SKM-1 treated with dmso at 0.1 percent for 144 hours (cell line): ENCODE measurements around the gene RNF141.

Experiments
- DNase-seq: peaks from one replicate; lab custom pipeline; 2025; ENCODE audit not compliant: unreplicated experiment; lab: John Stamatoyannopoulos, UW

The RNF141 gene

DNA sequence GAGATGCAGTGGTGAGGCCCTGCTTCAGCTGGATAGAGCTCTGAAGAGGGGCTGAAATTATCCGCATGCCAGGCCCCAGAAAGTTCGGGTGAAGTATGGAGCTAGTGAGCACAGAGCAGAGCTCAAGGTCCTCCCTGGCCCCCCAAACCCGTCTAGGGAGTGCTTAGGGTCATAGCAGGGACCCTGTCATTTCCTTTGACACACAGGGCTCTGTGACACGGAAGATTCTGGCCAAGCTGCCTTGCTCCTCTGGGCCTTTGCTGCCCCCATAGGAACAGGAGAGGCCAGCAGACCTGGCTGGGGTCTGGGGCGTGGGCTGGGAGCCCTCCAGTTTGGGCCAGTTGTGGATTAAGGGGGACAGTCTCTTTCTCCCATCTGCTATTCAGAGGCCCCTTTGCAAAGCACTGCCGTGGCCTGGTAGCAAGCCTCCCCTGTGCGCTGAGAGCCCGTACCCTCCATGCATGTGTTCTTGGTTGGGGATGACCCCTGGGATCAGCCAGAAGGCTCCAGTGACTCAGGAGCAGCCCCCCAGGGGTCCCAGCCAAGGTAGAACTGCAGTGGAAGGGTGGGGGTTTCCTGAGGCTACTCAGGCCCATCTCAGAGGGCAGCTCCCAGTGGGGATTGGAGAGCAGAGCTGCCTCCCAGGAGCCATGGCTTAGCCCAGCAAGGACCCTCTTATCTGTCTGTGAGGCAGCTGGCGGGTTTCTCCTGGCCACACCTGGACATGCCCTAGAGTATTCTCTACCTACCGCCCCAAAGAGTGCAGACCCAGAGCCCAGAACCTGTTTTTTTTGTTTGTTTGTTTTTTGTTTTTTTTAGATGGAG lies 42.3 kb downstream of the RNF141 start:
- no peak for DNase-seq

DNA sequence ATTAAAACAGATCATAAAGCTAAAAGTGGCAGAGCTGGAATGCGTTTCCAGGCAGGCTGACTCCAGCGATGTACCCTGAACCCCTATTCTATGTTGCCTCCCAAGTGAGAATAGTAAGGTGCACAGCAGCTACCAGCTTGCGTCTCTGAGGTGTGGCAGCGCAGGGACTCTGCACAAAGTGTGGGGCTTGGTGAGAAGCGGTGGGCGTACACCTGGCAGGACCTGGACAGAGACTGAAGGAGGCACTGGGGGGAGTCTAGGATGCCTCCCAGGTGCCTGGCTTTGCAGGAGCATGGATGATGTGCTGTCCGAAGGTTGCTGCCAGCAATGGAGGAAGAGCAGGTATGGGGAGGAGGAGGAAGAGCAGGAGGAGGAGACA lies 43.0 kb downstream of the RNF141 start:
- no peak for DNase-seq

DNA sequence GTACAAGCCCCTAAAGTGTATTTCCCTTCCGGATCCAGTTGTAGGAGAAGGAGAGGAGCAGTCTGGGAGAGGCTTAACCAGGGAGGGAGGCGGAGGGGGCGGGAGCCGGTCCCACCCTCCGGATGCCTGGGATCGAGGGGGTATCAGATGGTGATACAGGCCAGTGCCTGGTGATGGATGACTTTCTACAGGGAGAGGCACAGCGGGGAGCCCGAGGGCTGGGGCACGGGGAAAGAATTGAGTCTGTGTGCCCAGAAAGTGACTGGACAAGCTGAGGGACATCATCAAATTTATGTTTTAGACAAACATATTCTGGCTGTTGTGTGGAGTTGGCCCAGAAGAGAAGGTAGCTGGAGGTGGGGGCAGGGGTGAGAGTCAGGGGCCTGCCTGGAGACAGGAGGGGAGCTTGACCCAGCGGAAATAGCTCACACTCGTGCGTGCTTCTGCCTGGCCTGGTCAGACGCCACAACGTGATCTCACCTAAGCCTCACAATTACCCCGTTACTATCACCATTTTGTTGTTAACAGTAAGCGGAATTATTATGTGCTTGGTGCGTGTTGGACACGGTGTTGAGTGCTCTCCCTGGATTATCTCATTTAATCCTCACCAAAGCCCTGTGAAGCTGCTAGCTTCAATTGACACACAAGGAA lies 43.5 kb downstream of the RNF141 start:
- no peak for DNase-seq

DNA sequence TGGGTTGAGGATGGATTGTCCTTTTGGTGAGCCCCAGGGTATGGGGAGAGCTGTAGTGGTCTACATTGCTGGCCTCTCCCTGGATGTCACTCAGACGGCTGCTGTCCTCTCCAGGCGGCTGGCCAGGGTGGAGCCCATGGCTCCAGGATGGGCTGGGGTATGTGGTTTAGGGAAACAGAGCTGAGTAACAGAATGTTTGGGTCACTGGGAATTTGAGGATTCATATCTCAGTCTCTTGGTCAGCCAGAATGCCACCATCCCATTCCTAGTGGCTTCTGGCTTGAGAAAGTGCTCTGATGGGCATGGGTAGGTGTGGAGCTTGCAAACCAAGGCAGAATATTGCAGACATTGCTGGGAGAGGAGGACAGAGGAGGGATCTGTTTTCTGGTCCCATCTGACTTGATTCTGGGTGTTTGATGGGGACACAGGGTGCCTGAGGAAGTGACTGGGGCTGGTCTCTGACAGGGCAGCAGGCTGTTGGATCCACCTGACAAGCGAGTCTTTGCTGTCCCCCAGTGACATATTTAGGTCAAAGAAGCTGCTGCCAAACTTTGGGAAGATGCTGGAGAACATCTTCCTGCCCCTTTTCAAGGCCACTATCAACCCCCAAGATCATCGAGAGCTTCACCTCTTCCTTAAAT lies 44.6 kb downstream of the RNF141 start:
- no peak for DNase-seq

DNA sequence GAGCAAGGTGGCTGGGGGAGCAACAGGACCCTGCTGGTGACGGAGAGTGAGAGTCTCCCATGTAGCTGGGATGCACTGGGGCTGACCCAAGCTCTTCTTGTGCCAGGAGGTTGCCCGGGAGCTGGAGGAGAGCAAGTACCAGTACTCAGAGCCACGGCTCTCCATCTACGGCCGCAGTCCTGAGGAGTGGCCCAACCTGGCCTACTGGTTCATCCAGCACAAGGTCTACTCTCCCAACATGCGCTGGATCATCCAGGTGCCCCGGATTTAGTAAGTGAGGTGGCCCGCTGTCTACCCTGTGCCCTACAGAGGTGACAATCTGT lies 45.6 kb downstream of the RNF141 start:
- DNase-seq: no peak

DNA sequence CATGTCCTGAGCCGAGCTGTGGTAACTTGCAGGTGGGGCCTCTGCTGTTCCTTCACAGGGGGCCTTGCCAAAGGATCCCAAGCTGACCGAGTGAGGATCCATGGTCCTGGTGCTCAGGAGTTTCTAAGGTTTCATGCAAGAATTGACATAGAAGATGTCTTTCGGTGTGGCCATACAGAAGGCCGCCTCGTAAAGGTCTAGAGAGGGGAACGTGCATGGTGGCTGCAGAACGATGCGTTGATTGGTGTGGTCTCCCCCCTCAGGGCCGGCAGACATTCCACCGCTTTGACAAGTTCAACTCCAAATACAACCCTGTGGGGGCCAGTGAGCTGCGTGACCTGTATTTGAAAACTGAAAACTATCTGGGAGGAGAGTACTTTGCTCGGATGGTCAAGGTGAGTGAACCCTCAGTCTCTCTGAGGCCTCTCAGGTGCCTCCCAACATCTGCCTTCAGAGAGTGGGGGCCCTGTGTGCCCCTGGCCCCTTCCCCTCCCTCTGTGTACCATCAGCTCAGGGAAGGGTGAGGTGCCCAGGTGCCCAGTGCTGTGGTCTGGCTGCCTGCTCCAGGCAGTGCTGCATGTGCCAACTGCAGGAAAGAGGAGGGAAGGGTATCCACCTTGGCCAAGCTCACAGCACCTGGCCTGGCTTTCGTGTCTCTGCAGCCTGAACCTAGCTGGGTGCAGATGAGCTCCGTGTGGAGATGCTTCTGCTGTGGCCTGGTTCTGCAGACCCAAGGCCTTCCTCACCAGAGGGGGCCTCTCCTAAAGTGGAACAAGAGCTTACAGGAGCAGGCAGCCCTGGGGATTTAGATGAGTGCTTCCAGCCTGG lies 46.1 kb downstream of the RNF141 start:
- no peak for DNase-seq

DNA sequence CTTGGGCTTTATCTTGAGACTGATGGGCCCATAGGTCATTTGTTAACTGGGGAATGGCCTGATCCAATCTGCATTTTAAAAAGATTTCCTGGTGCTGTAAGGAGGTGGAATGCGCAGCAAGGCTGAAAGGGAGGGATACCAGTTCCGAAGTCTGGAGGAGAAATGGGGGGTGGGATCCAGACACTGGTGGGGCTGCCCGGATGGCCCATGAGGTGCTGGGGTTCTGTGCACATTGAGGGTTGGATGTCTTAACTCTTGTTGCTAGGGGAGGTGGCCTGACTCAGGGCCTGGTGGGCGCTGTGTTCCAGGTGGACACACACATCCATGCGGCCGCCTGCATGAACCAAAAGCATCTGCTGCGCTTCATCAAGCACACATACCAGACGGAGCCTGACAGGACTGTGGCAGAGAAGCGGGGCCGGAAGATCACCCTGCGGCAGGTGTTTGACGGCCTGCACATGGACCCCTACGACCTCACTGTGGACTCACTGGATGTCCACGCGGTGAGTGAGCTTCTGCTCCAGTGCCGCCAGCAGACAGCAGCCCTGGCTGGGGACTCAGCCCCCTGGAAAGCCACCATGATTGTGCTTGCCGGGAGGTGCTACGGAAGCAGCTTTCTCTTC lies 47.8 kb downstream of the RNF141 start:
- DNase-seq: no peak

DNA sequence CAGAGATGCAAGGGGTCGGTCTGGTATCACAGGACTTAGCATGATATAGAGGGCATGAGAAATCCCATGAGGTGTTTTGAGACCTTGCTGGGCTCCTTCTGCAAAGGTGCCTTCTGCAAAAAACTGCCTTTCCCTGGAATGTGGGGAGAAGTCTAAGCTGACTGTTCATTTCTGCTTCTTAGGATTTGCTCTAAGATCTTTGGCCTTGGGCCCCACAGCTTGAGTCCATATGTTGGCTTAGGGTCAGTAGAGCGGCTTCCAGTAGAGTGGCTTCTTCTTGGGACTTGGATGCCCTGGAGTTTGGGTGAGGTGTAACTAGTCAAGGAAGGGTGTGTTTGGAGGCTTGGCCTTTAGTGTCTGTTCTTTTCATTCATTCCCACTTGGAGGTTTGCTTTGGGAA lies 48.9 kb downstream of the RNF141 start:
- no peak for DNase-seq

DNA sequence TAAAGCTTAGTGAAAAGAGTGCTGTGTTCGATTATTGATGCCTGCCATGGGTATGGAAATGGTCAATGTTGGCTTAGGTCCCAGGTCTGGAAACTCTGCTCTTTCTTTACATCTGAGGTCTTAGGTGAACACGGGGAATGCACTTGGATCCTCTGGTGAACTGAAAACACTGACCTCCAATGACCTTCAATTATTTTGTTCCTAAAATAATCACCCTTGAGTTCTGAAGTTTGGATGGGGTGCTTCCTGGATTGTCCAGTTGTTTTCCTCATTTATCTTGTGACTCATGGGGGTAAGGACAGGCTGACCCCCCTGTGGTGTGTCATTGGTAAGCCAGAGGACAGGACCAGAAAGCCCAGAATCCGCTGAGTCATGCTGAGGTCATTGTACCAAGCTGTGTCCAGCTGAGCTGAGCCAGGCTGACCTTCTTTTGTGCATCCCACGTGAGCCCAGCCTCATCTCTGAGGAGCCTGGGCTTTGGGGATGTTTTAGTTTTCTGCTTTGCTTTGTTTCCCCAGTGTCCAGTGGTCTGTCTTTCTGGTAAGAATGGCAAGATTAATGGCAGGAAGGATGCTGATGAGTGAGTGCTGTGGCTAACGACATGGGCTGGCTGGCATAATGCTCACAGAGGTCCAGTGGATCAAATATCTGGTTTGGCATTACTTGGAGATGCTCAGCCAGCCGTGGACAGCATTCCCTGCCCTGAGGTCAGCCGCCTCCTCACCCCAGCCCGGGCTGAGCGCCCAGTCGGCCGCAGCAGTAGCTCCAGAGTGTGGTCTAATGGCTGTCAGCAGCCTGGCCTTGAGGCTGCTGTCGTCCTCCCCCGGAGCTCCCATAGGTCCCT lies 50.4 kb downstream of the RNF141 start:
- no peak for DNase-seq

DNA sequence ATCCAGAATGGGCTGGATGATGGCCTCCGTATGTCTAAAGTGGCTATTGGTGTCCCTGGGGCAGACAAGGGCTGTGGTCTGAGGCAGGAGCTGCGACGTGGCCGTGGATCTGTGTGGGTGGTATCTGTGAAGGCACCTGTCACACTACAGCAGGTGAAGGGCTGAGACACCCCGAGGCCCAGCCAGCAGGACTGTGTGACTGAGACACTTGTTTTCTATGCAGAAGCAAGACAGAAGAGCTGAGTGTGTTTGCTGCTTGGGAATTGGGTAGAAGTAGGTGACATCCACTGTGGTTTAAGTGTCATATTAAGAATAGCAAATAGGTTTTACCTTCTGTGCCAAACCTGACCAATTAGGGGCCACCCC lies 51.0 kb downstream of the RNF141 start:
- DNase-seq: no peak

DNA sequence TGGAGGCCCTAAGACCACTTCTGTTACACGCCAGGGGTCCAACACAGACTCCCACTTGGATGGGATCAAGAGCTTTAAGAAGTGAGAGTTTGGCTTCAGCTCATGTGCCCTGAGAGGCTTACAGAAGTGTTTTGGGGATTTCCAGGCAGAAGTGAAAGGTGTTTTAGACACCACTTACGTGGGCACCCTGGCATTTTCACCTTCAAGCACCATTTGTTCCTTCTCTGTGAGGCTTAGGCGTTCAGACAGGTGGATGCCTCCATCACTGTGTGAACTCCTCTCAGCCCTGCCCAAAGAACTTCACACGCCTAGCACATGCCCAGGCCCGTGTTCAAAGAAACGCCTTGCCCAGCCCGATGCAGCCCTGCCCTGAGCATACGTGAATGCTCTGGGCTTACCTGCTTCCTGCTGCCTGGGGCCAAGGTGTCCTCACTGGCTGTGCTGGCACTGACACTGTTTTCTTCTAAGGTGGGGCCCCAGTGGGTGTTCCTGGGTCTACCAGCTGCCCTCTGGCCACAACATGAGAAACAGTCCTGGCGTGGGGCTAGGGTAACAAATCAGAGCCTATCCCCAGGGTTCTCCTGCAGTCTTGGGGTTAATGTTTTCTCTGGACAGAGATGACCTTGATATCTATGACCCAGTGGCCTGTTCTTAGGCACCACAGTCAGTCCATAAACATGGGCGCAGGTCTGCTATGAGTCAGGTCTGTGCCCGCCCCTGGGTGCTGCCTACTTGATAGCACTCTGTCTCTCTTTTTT lies 51.9 kb downstream of the RNF141 start:
- DNase-seq: no peak

DNA sequence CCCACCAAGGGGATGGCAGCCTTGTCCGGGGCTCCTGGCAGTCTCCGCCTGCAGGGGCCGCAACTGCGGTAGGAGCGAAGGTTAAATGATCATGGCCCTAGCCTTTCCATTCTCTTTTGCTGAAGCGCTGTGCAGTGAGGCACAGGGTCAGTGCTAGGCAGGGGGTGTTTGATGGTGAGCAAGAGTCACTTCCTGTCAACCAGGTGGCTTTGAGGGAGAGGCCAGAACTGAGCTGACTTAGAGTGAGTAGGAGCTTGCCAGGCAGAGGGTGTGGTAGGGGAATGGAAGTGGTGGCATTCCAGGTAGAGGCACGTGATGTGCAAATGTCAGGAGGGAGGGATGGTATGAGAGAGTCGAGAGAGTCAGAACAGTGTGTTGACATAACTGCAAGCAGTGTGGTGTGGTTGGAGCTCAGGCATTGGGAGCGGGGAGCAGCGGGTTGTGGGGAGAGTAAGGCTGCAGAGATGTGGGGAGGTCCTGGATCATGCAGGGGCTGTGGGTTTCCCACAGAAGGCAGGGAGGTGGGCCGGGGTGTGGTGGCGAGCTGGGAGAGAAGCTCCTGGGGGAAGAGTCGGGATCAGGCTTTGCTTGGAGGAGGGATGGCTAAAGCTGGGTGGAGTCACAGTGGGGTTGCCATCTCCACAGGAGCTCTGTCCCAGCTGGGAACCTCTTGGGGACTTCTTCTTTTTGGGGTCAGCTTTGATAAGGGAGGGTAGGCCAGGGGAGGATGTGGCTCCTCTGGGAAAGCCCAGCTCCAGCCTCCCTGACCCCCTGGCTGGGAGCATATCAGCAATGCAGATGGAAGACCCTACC lies 52.7 kb downstream of the RNF141 start:
- DNase-seq: no peak

DNA sequence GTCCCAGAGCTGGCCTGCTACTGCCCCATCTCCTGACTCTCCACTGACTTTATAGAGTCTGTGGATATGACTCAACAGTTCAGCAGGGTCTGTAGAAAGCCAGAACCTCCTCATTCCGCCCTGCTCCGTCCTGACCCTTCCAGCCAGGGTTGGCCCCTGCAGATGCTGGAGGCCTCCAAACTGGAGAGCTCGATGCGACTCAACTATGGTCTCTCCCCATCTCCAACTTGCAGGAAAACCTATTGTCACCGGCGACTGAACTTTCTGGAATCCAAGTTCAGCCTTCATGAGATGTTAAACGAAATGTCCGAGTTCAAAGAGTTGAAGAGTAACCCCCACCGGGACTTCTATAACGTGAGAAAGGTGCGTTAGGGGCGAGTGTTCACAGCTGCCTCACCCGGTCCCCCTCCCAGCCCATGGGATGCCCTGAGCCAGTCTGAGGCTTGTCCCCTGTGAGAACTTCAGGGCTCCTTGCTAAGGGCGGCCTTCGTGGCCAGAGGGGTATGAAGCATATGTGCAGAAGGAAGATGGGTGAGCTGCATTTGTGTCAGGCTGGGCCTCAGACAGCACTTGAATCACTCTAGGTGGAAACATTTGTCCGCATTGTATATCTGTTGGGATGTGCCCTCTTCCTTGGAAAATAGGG lies 53.9 kb downstream of the RNF141 start:
- no peak for DNase-seq

DNA sequence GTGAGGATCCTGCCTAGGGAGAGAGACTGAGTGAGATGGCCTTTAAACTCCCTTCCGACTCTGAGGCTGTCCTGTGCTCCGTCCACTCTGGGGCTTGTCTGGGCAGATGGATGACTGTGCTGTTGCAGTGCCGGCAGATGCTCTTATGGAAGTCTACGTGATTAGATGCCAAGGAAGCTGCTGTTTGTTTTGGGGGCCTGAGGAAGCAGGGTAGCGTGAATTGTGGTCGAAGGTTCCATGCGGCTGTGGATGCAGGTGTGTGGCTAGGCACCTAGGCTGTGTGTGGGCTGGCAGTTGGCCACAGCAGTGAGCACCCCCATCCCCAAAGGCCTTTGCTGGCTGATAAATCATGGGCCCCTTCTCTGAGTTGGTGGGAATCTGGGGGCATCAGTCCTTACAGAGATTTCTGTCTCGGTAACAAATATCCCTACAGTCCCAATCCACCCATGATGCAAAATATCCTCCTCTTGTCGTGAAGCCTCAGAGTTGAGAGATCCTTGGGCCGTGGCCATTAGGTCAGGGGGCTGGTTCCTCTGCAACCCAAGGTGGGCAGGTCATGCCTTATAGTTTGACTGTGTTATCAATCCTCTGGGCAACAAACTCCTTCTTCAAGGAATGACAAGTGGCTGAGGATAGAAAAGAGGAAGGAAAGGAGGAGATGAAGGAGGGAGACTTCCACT lies 54.7 kb downstream of the RNF141 start:
- no peak for DNase-seq

DNA sequence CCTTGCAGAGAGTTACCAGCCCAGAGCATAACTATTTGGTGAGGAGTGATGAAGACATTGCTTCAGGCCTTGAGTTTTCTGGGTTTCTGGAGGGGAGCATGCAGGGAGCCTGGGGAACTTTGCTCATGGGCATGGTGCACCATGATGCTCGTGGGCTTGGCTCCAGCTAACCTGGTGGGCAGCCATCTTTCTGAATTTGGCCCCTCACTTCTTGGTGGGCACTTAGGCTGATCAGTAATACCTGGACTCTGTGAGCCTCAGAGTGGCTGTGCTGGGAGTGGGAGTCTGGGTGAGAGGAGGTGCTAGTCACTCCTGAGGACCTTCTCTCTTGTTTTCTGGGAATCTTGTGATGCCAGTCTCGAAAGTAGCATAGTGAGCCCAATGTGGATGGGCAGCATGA lies 55.3 kb downstream of the RNF141 start:
- no peak for DNase-seq

DNA sequence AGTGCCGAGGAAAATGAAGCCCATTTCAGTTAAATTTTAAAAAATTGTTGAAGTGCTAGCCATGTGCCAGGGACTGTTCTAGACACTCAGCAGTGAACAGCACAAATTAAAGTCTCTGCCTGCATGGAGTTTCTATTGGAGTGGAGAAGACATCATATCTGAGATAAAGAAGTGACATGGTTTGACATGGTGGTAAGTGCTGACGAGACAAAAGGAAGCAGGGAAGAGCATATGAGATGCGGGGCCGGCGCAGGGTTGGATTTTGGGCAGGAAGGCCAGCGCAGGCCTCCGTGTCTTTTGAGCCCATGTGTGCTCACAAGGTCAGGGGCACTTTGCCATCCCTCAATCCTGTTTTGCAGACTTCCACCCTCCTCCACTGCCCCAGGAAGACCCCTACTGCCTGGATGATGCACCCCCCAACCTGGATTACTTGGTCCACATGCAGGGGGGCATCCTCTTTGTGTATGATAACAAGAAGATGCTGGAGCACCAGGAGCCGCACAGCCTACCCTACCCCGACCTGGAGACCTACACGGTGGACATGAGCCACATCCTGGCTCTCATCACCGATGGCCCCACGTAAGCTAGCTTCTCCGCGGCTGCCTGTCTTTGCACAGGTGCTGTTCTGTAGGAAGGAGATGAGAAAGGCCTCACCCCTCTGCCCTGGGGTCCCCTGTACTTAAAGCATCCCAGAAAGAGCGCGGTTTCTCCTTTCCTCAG lies 56.4 kb downstream of the RNF141 start:
- no peak for DNase-seq

DNA sequence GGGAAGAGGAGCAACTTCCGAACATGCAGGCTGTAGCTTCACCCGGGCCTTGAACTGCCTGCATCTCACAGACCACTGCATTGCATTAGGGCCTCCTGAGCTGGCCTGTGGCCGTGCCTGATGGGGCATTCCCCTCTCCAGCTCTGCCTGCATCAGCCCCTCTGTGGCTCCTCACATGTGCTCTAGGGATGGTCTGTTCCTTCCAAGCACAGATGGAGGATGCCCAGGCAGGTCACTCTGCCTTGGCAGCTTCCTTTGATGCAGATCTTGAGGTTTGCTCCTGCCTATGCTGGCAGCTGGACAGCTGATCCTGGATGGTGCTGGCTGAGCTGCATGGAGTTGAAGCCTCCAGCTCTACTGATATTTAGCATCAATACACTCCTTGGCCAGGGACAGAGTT lies 57.4 kb downstream of the RNF141 start:
- no peak for DNase-seq
